IMR-90 (cell line): ENCODE results near the gene MED26.

Experiments used
- FOS ChIP-seq: fragments of 150-350 bp; IDR thresholded peaks from 2 replicates; pipeline ENCODE4 v1.6.1; 2016; ENCODE audit warnings: low read depth, low read length
- POLR2A ChIP-seq: IDR thresholded peaks from 2 replicates; pipeline ENCODE4 v1.6.1; 2012; ENCODE audit warnings: mild to moderate bottlenecking, low read depth, low read length
- RAD21 ChIP-seq: IDR thresholded peaks from 2 replicates; pipeline ENCODE4 v1.6.1; 2012; ENCODE audit warnings: low read length, improper control_type of control experiment
- RCOR1 ChIP-seq: IDR thresholded peaks from 2 replicates; pipeline ENCODE4 v1.6.1; 2012; ENCODE audit warnings: mild to moderate bottlenecking, low read length, improper control_type of control experiment; ENCODE audit not compliant: insufficient replicate concordance
- SMC3 ChIP-seq: fragments of 150-350 bp; IDR thresholded peaks from 2 replicates; pipeline ENCODE4 v1.6.1; 2016; ENCODE audit warnings: low read depth, mild to moderate bottlenecking, antibody characterized with exemption, low read length, moderate library complexity
- TF ChIP-seq, protein P1 (sequence below): conservative IDR thresholded peaks from 2 replicates; pipeline ENCODE4 v1.5.1; 2012; ENCODE audit warnings: mild to moderate bottlenecking, low read depth, low read length, improper control_type of control experiment
- TF ChIP-seq, protein P2 (sequence below): fragments of 150-350 bp; IDR thresholded peaks from 2 replicates; pipeline ENCODE4 v1.6.1; 2017; ENCODE audit warnings: mild to moderate bottlenecking, antibody characterized with exemption, low read length, low read depth
- TF ChIP-seq, protein P3 (sequence below): fragments of 150-350 bp; IDR thresholded peaks from 2 replicates; pipeline ENCODE4 v1.6.1; 2016; ENCODE audit warnings: low read depth, mild to moderate bottlenecking, low read length, moderate library complexity, borderline replicate concordance

DNA sequence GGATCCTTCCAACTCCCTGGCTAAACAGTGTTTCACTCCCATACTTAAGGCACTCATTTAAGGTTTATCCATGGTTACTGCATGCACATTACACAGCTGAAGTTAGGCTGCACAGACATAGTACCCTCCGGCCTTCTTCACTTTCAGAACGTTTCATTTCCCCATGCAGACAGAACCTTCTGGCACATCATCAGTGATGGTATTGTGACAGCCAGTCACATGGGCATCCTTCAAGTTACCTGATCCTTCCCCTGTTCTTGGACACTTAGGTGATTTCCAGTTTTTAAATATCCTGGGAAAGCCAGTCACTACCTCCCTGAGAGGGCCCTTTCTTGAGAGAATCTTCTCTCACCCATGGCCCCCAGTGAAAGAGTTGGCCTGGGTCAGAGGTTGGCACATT lies 22.8 kb upstream of the MED26 start:
- TF ChIP-seq, protein P1, sequence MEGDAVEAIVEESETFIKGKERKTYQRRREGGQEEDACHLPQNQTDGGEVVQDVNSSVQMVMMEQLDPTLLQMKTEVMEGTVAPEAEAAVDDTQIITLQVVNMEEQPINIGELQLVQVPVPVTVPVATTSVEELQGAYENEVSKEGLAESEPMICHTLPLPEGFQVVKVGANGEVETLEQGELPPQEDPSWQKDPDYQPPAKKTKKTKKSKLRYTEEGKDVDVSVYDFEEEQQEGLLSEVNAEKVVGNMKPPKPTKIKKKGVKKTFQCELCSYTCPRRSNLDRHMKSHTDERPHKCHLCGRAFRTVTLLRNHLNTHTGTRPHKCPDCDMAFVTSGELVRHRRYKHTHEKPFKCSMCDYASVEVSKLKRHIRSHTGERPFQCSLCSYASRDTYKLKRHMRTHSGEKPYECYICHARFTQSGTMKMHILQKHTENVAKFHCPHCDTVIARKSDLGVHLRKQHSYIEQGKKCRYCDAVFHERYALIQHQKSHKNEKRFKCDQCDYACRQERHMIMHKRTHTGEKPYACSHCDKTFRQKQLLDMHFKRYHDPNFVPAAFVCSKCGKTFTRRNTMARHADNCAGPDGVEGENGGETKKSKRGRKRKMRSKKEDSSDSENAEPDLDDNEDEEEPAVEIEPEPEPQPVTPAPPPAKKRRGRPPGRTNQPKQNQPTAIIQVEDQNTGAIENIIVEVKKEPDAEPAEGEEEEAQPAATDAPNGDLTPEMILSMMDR, result no peak
- TF ChIP-seq, protein P2, sequence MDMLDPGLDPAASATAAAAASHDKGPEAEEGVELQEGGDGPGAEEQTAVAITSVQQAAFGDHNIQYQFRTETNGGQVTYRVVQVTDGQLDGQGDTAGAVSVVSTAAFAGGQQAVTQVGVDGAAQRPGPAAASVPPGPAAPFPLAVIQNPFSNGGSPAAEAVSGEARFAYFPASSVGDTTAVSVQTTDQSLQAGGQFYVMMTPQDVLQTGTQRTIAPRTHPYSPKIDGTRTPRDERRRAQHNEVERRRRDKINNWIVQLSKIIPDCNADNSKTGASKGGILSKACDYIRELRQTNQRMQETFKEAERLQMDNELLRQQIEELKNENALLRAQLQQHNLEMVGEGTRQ, result no peak
- TF ChIP-seq SMC3 (no peak), FOS (no peak), RAD21 (no peak), RCOR1 (no peak), POLR2A (no peak)
- TF ChIP-seq, protein P3, sequence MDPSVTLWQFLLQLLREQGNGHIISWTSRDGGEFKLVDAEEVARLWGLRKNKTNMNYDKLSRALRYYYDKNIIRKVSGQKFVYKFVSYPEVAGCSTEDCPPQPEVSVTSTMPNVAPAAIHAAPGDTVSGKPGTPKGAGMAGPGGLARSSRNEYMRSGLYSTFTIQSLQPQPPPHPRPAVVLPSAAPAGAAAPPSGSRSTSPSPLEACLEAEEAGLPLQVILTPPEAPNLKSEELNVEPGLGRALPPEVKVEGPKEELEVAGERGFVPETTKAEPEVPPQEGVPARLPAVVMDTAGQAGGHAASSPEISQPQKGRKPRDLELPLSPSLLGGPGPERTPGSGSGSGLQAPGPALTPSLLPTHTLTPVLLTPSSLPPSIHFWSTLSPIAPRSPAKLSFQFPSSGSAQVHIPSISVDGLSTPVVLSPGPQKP, result no peak
